ENCODE measurements around the gene ABCA10.
"Not testable (repeated sequence)": the region's sequence is repeated elsewhere in the genome, so short reads cannot be mapped to it uniquely, and the experiment has no call there.

ABCA10 gene

GRCh38 chr17:69232650-69233049, 4.0 kb upstream of the ABCA10 start:
- no peak overlapping the region for H3K4me3 ChIP-seq (ENCODE audit: low read depth, low read length)
- no peak for DNase-seq (ENCODE audit: low read depth)

DNA sequence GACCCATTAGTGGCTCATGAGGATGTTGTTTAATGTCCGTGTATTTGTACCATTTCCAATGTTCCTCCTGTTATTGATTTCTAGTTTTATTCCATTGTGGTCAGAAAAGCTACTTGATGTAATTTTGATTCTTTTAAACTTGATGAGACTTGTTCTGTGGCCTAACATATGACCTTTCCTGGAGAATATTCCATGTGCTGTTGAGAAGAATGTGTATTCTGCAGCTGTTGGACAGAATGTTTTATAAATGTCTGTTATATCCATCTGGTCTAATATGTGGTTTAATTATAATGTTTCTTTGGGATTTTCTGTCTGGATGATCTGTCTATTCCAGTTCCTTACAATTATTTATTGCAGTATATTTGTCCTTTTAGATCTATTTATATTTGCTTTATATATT, 2.9 kb upstream of the ABCA10 start:
- H3K4me3 ChIP-seq (ENCODE audit: low read depth, low read length) = no peak overlapping the region
- no peak for DNase-seq (ENCODE audit: low read depth)

DNA sequence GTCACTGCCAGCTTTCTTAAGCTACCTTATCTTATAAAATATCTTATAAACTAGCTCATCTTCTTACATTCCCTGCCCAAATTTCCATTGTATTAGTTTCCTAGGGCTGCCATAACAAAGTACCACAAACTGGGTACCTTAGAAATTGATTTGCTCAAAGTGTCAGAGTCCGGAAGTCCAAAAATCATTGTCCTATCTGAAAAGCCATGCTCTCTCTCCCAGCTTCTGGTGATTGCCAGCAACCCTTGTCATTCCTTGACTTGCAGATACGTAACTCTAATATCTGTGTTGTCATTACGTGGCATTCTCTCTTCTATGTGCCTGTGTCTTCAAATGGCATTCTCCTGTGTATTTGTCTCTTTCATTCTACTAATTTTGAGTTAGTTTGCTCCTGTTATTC, 2.3 kb upstream of the ABCA10 start:
- H3K4me3 ChIP-seq (ENCODE audit: low read depth, low read length) = no peak overlapping the region
- no peak for DNase-seq (ENCODE audit: low read depth)

GRCh38 chr17:69228018-69228417, 606 bp downstream of the ABCA10 start:
- DNase-seq (ENCODE audit: low read depth) = no peak
- no peak overlapping the region for H3K4me3 ChIP-seq (ENCODE audit: low read depth, low read length)

DNA sequence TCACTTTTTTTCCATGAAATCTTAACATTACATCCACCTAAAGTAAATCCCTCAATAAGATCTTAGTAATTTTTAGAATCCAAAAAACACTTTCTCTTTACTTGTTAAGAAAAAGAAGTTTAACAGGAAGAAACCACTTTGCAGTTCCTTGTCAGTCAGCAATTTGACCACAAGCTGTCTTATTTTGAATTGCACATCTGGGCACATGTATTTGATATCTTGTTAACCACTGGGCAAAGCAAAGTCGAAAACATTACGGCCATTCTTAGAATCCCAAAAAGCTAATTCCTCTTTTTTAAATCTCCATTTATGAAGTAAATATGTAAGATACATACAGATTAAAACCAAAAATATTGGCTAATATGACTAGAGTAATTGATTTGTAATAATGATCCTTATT, 1.1 kb downstream of the ABCA10 start:
- no peak for DNase-seq (ENCODE audit: low read depth)
- no peak overlapping the region for H3K4me3 ChIP-seq (ENCODE audit: low read depth, low read length)

GRCh38 chr17:69223809-69224208, 4.8 kb downstream of the ABCA10 start:
- H3K4me3 ChIP-seq (ENCODE audit: low read depth, low read length) = no peak overlapping the region
- DNase-seq (ENCODE audit: low read depth) = peak; percentile 60

GRCh38 chr17:69222707-69223258, 5.8 kb downstream of the ABCA10 start:
- no peak for DNase-seq (ENCODE audit: low read depth)
- no peak overlapping the region for H3K4me3 ChIP-seq (ENCODE audit: low read depth, low read length)

DNA sequence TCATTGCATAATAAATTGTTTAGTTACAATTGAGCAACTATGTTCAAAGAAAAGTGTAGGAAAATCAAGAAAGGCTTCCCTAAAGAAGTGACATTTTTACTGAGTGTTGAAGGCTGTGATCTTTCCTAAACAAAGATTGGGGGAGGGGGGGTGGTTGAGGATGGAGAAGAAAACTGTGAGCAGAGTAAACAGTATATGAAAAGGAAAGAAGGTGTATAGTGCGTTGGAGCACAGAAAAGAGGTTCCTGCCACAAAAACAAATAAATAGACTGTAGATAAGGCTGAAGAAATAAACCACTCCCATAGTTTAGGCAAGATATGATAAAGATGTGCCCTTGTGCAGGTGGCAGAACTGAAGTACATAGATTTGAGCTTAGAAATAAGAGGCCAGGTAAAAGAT, 8.5 kb downstream of the ABCA10 start:
- no peak overlapping the region for H3K4me3 ChIP-seq (ENCODE audit: low read depth, low read length)
- no peak for DNase-seq (ENCODE audit: low read depth)

DNA sequence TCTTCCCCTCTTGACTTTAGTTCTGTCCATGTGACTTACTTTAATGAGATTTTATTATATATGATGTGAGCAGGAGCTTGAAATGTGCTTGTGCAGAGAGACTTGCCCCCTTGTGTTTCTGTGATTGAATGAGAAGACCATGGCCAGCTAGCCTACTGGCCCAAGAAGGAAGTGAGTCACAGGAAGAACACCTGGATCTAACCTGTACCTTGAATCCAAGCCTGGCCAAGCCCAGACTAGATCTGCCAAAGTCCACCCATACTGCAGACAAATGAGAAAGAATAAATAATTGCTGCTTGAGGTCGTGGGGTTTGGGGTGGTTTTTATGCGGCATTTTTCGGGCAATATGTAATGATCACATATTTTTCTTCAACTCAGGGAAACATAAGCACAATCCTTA, 9.6 kb downstream of the ABCA10 start:
- no peak overlapping the region for H3K4me3 ChIP-seq (ENCODE audit: low read depth, low read length)
- no peak for DNase-seq (ENCODE audit: low read depth)

- no peak for DNase-seq (ENCODE audit: low read depth)
- no peak overlapping the region for H3K4me3 ChIP-seq (ENCODE audit: low read depth, low read length)
These were observed 15.4 kb downstream of the ABCA10 start for GRCh38 chr17:69213059-69213813.

GRCh38 chr17:69208640-69209039, 20.0 kb downstream of the ABCA10 start:
- H3K4me3 ChIP-seq (ENCODE audit: low read depth, low read length) = no peak overlapping the region

GRCh38 chr17:69207151-69207550, 21.5 kb downstream of the ABCA10 start:
- DNase-seq (ENCODE audit: low read depth) = no peak
- no peak overlapping the region for H3K4me3 ChIP-seq (ENCODE audit: low read depth, low read length)

More at GRCh38 chr17:69208640-69209039, 20.0 kb downstream of the ABCA10 start:
- DNase-seq (ENCODE audit: low read depth) = no peak

- H3K4me3 ChIP-seq (ENCODE audit: low read depth, low read length) = no peak overlapping the region
- no peak for DNase-seq (ENCODE audit: low read depth)
These were observed 30.4 kb downstream of the ABCA10 start for GRCh38 chr17:69198238-69198637.

- H3K4me3 ChIP-seq (ENCODE audit: low read depth, low read length); DNase-seq (ENCODE audit: low read depth): not testable (repeated sequence)
These were observed 32.4 kb downstream of the ABCA10 start for GRCh38 chr17:69196105-69196653.

DNA sequence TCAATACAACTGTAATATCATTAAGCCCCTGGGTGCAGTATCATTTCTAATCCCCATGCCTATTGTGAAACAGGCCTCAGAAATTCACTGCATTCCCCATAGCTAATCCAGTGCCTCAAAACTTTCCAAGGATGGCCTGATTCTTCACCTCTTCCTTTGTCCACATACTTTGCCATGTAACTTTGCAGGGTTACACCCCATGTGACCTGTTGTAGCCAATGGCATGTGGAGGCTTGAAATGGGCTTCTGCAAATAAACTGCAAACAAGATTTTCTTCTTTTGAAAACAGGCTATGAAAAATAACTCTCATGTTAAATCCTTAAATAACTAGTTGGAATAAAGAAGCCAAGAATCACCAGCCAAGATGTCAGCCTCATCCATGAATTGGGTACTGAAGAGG, 35.9 kb downstream of the ABCA10 start:
- no peak for DNase-seq (ENCODE audit: low read depth)
- no peak overlapping the region for H3K4me3 ChIP-seq (ENCODE audit: low read depth, low read length)

DNA sequence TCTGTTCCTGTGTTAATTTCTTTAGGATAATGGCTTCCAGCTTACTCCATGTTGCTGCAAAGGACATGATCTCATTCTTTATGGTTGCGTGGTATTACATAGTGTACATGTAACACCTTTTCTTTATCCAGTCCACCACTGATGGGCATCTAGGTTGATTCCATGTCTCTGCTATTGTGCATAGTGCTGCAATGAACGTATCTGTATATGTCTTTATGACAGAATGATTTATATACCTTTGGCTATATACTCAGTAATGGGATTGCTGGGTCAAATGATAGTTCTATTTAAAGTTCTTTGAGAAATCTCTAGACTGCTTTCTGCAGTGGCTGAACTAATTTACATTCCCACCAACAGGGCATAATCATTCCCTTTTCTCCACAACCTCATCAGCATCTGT, 39.8 kb downstream of the ABCA10 start:
- DNase-seq (ENCODE audit: low read depth) = no peak
- H3K4me3 ChIP-seq (ENCODE audit: low read depth, low read length) = no peak overlapping the region

DNA sequence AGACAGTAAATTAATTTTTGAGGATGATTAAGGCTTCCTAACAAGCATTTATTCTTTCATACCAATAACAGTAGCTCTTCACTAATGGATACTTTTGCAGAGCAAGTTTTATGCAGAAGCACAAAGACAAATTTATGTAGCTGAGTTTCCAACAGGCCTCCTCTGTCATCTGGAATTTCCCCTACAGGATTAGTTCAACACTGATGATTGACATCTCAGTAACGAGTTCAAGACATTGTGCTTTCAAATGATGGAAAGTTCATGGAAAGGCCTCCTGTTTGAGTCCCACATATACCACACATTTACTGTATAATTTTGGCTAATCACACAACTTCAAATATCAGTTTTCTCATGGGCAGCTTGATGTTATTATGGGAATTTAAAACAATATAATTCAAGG, 40.6 kb downstream of the ABCA10 start:
- no peak overlapping the region for H3K4me3 ChIP-seq (ENCODE audit: low read depth, low read length)
- no peak for DNase-seq (ENCODE audit: low read depth)

DNA sequence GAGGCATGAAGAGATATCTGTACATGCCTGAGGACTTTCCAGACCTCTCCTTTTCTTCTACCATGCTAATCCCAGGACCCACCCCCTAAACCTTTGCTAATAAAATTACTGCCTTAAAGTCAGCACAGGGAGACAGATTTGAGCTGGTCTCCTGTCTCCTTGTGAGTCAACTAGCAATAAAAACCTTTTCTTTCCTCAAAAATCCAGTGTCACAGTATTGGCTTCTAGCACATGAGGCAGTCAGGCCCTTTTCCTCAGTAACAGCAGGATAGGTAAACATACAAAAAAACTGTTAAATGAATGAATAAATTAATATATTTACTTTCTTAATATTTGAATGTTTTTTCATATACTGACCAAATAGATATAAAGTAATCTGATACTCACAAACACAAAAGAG, 41.3 kb downstream of the ABCA10 start:
- no peak overlapping the region for H3K4me3 ChIP-seq (ENCODE audit: low read depth, low read length)
- no peak for DNase-seq (ENCODE audit: low read depth)

GRCh38 chr17:69179227-69179952, 49.2 kb downstream of the ABCA10 start:
- no peak overlapping the region for H3K4me3 ChIP-seq (ENCODE audit: low read depth, low read length)
- no peak for DNase-seq (ENCODE audit: low read depth)

DNA sequence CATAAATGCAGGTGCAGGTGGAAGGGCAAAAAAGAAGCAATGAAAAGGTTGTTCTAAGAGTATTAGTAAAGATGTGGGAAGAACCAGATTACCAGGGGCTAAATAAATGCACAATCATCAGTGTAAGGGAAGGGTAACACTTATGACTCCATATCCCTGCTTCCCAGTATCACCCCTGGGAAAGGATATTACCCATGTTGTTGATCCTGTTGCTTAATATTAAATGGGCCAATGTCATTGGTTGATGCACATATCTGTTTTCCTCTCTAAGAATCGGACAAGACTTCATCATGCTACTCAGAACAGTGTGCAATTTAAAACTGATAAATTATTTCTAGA, 52.2 kb downstream of the ABCA10 start:
- H3K4me3 ChIP-seq (ENCODE audit: low read depth, low read length) = no peak overlapping the region

More for the DNA sequence above, 52.2 kb downstream of the ABCA10 start:
- no peak for DNase-seq (ENCODE audit: low read depth)

All from skeletal muscle cell (primary cell).